Esophagus muscularis mucosa (tissue), 3 donors: ENCODE results near the gene SV2C.

Source experiments
- POLR2A ChIP-seq: fragments of 450-650 bp; IDR thresholded peaks from one replicate; pipeline ENCODE4 v1.6.1; 2017; ENCODE audit warnings: antibody characterized with exemption, moderate library complexity, mild to moderate bottlenecking, low read depth
- POLR2AphosphoS5 ChIP-seq, 2 donors: sonication (generic); formaldehyde crosslinking; IDR thresholded peaks; one replicate each; pipeline ENCODE4 v1.6.1; 2017; ENCODE audit warnings: antibody characterized with exemption in 2 of 2
- TF ChIP-seq, protein P1 (sequence below), 3 experiments: fragments of 200-600 bp in 2 of 3; fragments of 450-650 bp in 1 of 3; sonication (generic) in 2 of 3; IDR thresholded peaks; one replicate each; pipeline ENCODE4 v1.5.1; 2017 to 2019; ENCODE audit warnings: antibody characterized with exemption in 3 of 3, mild to moderate bottlenecking in 2 of 3, moderate library complexity in 1 of 3

DNA sequence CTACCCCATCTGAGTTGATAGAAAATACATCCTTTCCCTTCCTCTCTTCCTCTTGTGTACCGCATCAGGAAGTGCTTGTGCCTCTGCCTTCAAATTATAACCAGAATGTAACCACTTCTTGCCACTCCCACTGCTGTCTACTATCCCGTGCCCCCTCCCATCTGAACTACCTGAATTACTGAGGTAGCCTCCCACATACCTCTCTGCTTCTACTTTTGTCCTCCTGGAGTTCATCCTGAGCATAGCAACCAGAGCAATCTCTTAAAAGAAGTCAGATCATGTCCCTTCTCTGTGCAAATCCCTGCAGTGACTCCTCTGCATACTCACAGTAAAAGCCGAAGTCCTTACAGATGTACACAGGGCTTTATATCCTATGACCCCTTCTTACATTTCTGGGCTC lies 23.0 kb downstream of the SV2C start:
- TF ChIP-seq, protein P1, sequence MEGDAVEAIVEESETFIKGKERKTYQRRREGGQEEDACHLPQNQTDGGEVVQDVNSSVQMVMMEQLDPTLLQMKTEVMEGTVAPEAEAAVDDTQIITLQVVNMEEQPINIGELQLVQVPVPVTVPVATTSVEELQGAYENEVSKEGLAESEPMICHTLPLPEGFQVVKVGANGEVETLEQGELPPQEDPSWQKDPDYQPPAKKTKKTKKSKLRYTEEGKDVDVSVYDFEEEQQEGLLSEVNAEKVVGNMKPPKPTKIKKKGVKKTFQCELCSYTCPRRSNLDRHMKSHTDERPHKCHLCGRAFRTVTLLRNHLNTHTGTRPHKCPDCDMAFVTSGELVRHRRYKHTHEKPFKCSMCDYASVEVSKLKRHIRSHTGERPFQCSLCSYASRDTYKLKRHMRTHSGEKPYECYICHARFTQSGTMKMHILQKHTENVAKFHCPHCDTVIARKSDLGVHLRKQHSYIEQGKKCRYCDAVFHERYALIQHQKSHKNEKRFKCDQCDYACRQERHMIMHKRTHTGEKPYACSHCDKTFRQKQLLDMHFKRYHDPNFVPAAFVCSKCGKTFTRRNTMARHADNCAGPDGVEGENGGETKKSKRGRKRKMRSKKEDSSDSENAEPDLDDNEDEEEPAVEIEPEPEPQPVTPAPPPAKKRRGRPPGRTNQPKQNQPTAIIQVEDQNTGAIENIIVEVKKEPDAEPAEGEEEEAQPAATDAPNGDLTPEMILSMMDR (IDR thresholded peaks at IDR 0.05) = no peak
- TF ChIP-seq POLR2A (no peak), POLR2AphosphoS5 (IDR thresholded peaks at IDR 0.05) (no peak)
